Mesenchymal stem cell (in vitro differentiated cells and primary cell): ENCODE measurements around the gene MFRP.

Source experiments
- DNase-seq: peaks from one replicate; pipeline ENCODE4 v3.0.0-alpha.2; 2013
- H2AFZ ChIP-seq: one replicate; pipeline ENCODE4 v1.6.1; 2013; ENCODE audit warnings: low read depth, mild to moderate bottlenecking, control low read depth, inconsistent platforms, low read length, moderate library complexity
- H2AK5ac ChIP-seq: 2 replicates; pipeline ENCODE4 v1.6.1; 2013; ENCODE audit warnings: low read length, moderate library complexity, mild to moderate bottlenecking, inconsistent platforms; ENCODE audit not compliant: severe bottlenecking
- H2BK120ac ChIP-seq: one replicate; pipeline ENCODE4 v1.6.1; 2013; ENCODE audit warnings: low read depth, mild to moderate bottlenecking, inconsistent platforms, low read length, moderate library complexity
- H2BK12ac ChIP-seq, 2 experiments: one replicate each; pipeline ENCODE4 v1.6.1; 2013; ENCODE audit warnings: inconsistent platforms in 2 of 2, low read length in 2 of 2, mild to moderate bottlenecking in 2 of 2, moderate library complexity in 2 of 2, control low read depth in 1 of 2
- H2BK15ac ChIP-seq: one replicate; pipeline ENCODE4 v1.6.1; 2013; ENCODE audit warnings: mild to moderate bottlenecking, low read depth, inconsistent platforms; ENCODE audit not compliant: poor library complexity, severe bottlenecking
- H2BK5ac ChIP-seq: 2 replicates; pipeline ENCODE4 v1.6.1; 2013; ENCODE audit warnings: low read depth, mild to moderate bottlenecking, low read length, control low read depth, inconsistent platforms; ENCODE audit not compliant: poor library complexity, severe bottlenecking
- H3K14ac ChIP-seq, 2 experiments: one replicate each; pipeline ENCODE4 v1.6.1; 2013; ENCODE audit warnings: inconsistent platforms in 2 of 2, low read length in 2 of 2, control low read depth in 1 of 2, mild to moderate bottlenecking in 1 of 2, moderate library complexity in 1 of 2
- H3K18ac ChIP-seq, 2 experiments: one replicate each; pipeline ENCODE4 v1.6.1; 2013; ENCODE audit warnings: inconsistent platforms in 2 of 2, low read length in 2 of 2, control low read depth in 1 of 2, low read depth in 1 of 2, mild to moderate bottlenecking in 1 of 2
- H3K23ac ChIP-seq, 2 experiments: one replicate each; pipeline ENCODE4 v1.6.1; 2013; ENCODE audit warnings: inconsistent platforms in 2 of 2, low read length in 2 of 2, mild to moderate bottlenecking in 2 of 2, moderate library complexity in 2 of 2, control low read depth in 1 of 2
- H3K27ac ChIP-seq: 2 replicates; pipeline ENCODE4 v1.5.1; 2013; ENCODE audit warnings: mild to moderate bottlenecking, moderate library complexity, low read length, control low read depth, inconsistent platforms; ENCODE audit not compliant: poor library complexity, severe bottlenecking
- H3K27me3 ChIP-seq, 2 experiments: 2 replicates each; pipeline versions ENCODE4 v1.6.1 to v1.7.0; 2013; ENCODE audit warnings: low read length in 2 of 2, mild to moderate bottlenecking in 2 of 2, moderate library complexity in 2 of 2, control low read depth in 1 of 2, inconsistent platforms in 1 of 2; ENCODE audit not compliant: control insufficient read depth in 1 of 2, insufficient read depth in 1 of 2
- H3K36me3 ChIP-seq, 2 experiments: 2 replicates each; pipeline versions ENCODE4 v1.6.1 to v1.7.0; 2013; ENCODE audit warnings: low read length in 2 of 2, control low read depth in 1 of 2, inconsistent platforms in 1 of 2, low read depth in 1 of 2, mild to moderate bottlenecking in 1 of 2; ENCODE audit not compliant: insufficient read depth in 2 of 2, control insufficient read depth in 1 of 2
- H3K4ac ChIP-seq, 2 experiments: one replicate each; pipeline ENCODE4 v1.6.1; 2013; ENCODE audit warnings: inconsistent platforms in 2 of 2, low read length in 2 of 2, mild to moderate bottlenecking in 2 of 2, moderate library complexity in 2 of 2, control low read depth in 1 of 2, low read depth in 1 of 2
- H3K4me1 ChIP-seq: 2 replicates; pipeline ENCODE4 v1.6.1; 2013; ENCODE audit warnings: low read depth, low read length, control low read depth; ENCODE audit not compliant: control insufficient read depth, insufficient read depth
- H3K4me2 ChIP-seq: 2 replicates; pipeline ENCODE4 v1.6.1; 2013; ENCODE audit warnings: low read length, mild to moderate bottlenecking, inconsistent platforms; ENCODE audit not compliant: poor library complexity, severe bottlenecking
- H3K4me3 ChIP-seq, 2 experiments: 2 replicates each; pipeline versions ENCODE4 v1.5.1 to v1.7.0; 2013; ENCODE audit warnings: low read length in 2 of 2, mild to moderate bottlenecking in 2 of 2, control low read depth in 1 of 2, low read depth in 1 of 2; ENCODE audit not compliant: insufficient read depth in 1 of 2
- H3K79me1 ChIP-seq: replicated peaks from 2 replicates; pipeline ENCODE4 v1.6.1; 2013; ENCODE audit warnings: mild to moderate bottlenecking, control low read depth, low read length, inconsistent platforms; ENCODE audit not compliant: poor library complexity, severe bottlenecking
- H3K9ac ChIP-seq: 2 replicates; pipeline ENCODE4 v1.7.0; 2013; ENCODE audit warnings: mild to moderate bottlenecking, low read length, moderate library complexity
- H3K9me3 ChIP-seq: 2 replicates; pipeline ENCODE4 v1.7.0; 2013; ENCODE audit warnings: mild to moderate bottlenecking, low read length; ENCODE audit not compliant: control insufficient read depth
- H4K8ac ChIP-seq: one replicate; pipeline ENCODE4 v1.6.1; 2013; ENCODE audit warnings: inconsistent platforms, mild to moderate bottlenecking, low read length, moderate library complexity
- H4K91ac ChIP-seq: one replicate; pipeline ENCODE4 v1.6.1; 2013; ENCODE audit warnings: mild to moderate bottlenecking, low read length, inconsistent platforms
- WGBS: methylation state at CpG from one replicate; pipeline ENCODE4 v1.1.7; 2013; ENCODE audit warnings: mixed read lengths; 5-methylcytosine and 5-hydroxymethylcytosine counted together

The MFRP gene

GRCh38 chr11:119323532-119324033 lies 22.9 kb downstream of the MFRP start:
- Histone ChIP-seq H3K23ac (no peak overlapping the region), H2BK5ac (no peak overlapping the region), H2AK5ac (no peak overlapping the region), H3K4me3 (no peak overlapping the region), H4K8ac (no peak overlapping the region), H3K27ac (no peak overlapping the region), H3K4me1 (peaks cover 25% of the 10 kb centered on the region), H3K4ac (no peak overlapping the region), H3K4me2 (no peak overlapping the region), H3K18ac (peak overlapping the region in 1 of 2 experiments; percentile 50), H2AFZ (no peak overlapping the region), H3K27me3 (peaks cover 0 to 7% of the 10 kb centered on the region in 2 experiments), H3K14ac (no peak overlapping the region), H2BK12ac (no peak overlapping the region), H3K36me3 (no peaks in the 10 kb centered on the region), H3K9ac (no peak overlapping the region), H2BK120ac (no peak overlapping the region), H4K91ac (no peak overlapping the region), H3K79me1 (no peaks in the 10 kb centered on the region), H3K9me3 (no peaks in the 10 kb centered on the region), H2BK15ac (no peak overlapping the region)
- peak; percentile 80 for DNase-seq
- 10% methylated on average over 8 of the region's 8 CpGs for WGBS

- peaks cover 30% of the 10 kb centered on the region for H3K4me1 ChIP-seq
- no peak overlapping the region for H2AFZ ChIP-seq
- no peaks in the 10 kb centered on the region for H3K36me3 ChIP-seq
- H3K27ac ChIP-seq, result no peak overlapping the region
- H3K9me3 ChIP-seq, result no peaks in the 10 kb centered on the region
- DNase-seq, result no peak
- H3K4me3 ChIP-seq, result no peak overlapping the region
- peak overlapping the region in 1 of 2 experiments; percentile 50 for H3K18ac ChIP-seq
- H3K79me1 ChIP-seq, result no peaks in the 10 kb centered on the region
- H2AK5ac ChIP-seq, result no peak overlapping the region
- H3K14ac ChIP-seq, result no peak overlapping the region
- H4K91ac ChIP-seq, result no peak overlapping the region
- no peak overlapping the region for H3K23ac ChIP-seq
- no peak overlapping the region for H2BK15ac ChIP-seq
- no peak overlapping the region for H2BK12ac ChIP-seq
- H2BK5ac ChIP-seq, result no peak overlapping the region
- WGBS, result 91% methylated on average over 20 of the region's 20 CpGs
- no peak overlapping the region for H4K8ac ChIP-seq
- no peak overlapping the region for H3K9ac ChIP-seq
- peaks cover 0 to 9% of the 10 kb centered on the region in 2 experiments for H3K27me3 ChIP-seq
- H2BK120ac ChIP-seq, result no peak overlapping the region
- H3K4me2 ChIP-seq, result no peak overlapping the region
- no peak overlapping the region for H3K4ac ChIP-seq
Measured at GRCh38 chr11:119322921-119323531, 23.5 kb downstream of the MFRP start.

- Histone ChIP-seq H3K18ac (no peak overlapping the region), H3K9ac (no peak overlapping the region), H2BK120ac (no peak overlapping the region), H3K79me1 (no peaks in the 10 kb centered on the region), H2AFZ (no peak overlapping the region), H2BK15ac (no peak overlapping the region), H3K4ac (no peak overlapping the region), H4K8ac (no peak overlapping the region), H2BK5ac (no peak overlapping the region), H2BK12ac (no peak overlapping the region), H2AK5ac (no peak overlapping the region), H3K14ac (no peak overlapping the region), H3K9me3 (no peaks in the 10 kb centered on the region), H3K36me3 (no peaks in the 10 kb centered on the region), H4K91ac (no peak overlapping the region), H3K4me1 (peaks cover 35% of the 10 kb centered on the region), H3K27ac (no peak overlapping the region), H3K4me2 (no peak overlapping the region), H3K4me3 (no peak overlapping the region), H3K27me3 (peaks cover 0 to 14% of the 10 kb centered on the region in 2 experiments), H3K23ac (no peak overlapping the region)
- DNase-seq, result peak; percentile 24
- WGBS, result 87% methylated on average over 6 of the region's 6 CpGs
Measured at GRCh38 chr11:119322360-119322739, 24.2 kb downstream of the MFRP start.

GRCh38 chr11:119320776-119321524 lies 25.6 kb downstream of the MFRP start:
- Histone ChIP-seq H3K9me3 (no peaks in the 10 kb centered on the region), H3K18ac (peak overlapping the region; percentile 74 to 95), H3K36me3 (no peaks in the 10 kb centered on the region), H2BK5ac (no peak overlapping the region), H3K27me3 (peaks cover 0 to 26% of the 10 kb centered on the region in 2 experiments), H3K79me1 (peaks cover 5% of the 10 kb centered on the region), H2BK120ac (peak overlapping the region; percentile 12), H2BK12ac (peak overlapping the region; percentile 45 to 90), H3K23ac (peak overlapping the region in 1 of 2 experiments; percentile 68), H3K4me1 (peaks cover 40% of the 10 kb centered on the region), H4K91ac (peak overlapping the region; percentile 95), H3K14ac (peak overlapping the region in 1 of 2 experiments; percentile 96), H3K9ac (peak overlapping the region; percentile 81), H3K4me3 (peak overlapping the region; percentile 52 to 76), H3K4me2 (peak overlapping the region; percentile 90), H2AFZ (peak overlapping the region; percentile 73), H2BK15ac (peak overlapping the region; percentile 99), H3K27ac (peak overlapping the region; percentile 43), H4K8ac (peak overlapping the region; percentile 92), H3K4ac (peak overlapping the region; percentile 87 to 88), H2AK5ac (peak overlapping the region; percentile 18)
- peak; percentile 82 for DNase-seq
- WGBS, result 2% methylated on average over 25 of the region's 60 CpGs
